Amniotic epithelial cell (primary cell): ENCODE measurements around the gene WDR18.

Experiments
- DNase-seq: peaks from one replicate; pipeline ENCODE4 v3.0.0-alpha.2; 2010; ENCODE audit warnings: low read depth

Gene WDR18

GRCh38 chr19:1008268-1009040, 24.3 kb downstream of the WDR18 start:
- DNase-seq = no peak

GRCh38 chr19:1009041-1009980, 25.2 kb downstream of the WDR18 start:
- peak; percentile 80 for DNase-seq

GRCh38 chr19:1009981-1010538, 25.9 kb downstream of the WDR18 start:
- no peak for DNase-seq

- no peak for DNase-seq
These were observed 26.7 kb downstream of the WDR18 start for GRCh38 chr19:1010586-1011510.

- no peak for DNase-seq
These were observed 27.7 kb downstream of the WDR18 start for GRCh38 chr19:1011831-1012333.

GRCh38 chr19:1012334-1012733, 28.2 kb downstream of the WDR18 start:
- no peak for DNase-seq

- DNase-seq = no peak
These were observed 29.1 kb downstream of the WDR18 start for GRCh38 chr19:1013218-1013617.

- no peak for DNase-seq
These were observed 30.3 kb downstream of the WDR18 start for GRCh38 chr19:1014161-1015060.

GRCh38 chr19:1015061-1015781, 31.1 kb downstream of the WDR18 start:
- no peak for DNase-seq

GRCh38 chr19:1015782-1016646, 31.9 kb downstream of the WDR18 start:
- DNase-seq = no peak

GRCh38 chr19:1016647-1017114, 32.5 kb downstream of the WDR18 start:
- DNase-seq = peak; percentile 68

- peak; percentile 41 for DNase-seq
These were observed 33.2 kb downstream of the WDR18 start for GRCh38 chr19:1017115-1017905.

- no peak for DNase-seq
These were observed 33.8 kb downstream of the WDR18 start for GRCh38 chr19:1017906-1018305.

GRCh38 chr19:1018393-1018792, 34.2 kb downstream of the WDR18 start:
- DNase-seq = no peak

- DNase-seq = no peak
These were observed 34.9 kb downstream of the WDR18 start for GRCh38 chr19:1018932-1019615.

- DNase-seq = no peak
These were observed 35.4 kb downstream of the WDR18 start for GRCh38 chr19:1019616-1019961.
